Cardiac fibroblast (primary cell): ENCODE measurements around the gene MAN1B1.
A peak's percentile ranks its signal among the peaks of the same experiment; 100 is the strongest.

Source experiments
- DNase-seq, 2 donors: peaks; one replicate each; pipeline versions ENCODE4 v3.0.0 to v3.0.0-alpha.2; 2010; ENCODE audit warnings: low read depth in 2 of 2
- H3K4me3 ChIP-seq, 2 donors: replicated peaks in 1 of 2; 1 replicate in 1 of 2; 2 replicates in 1 of 2; pipeline ENCODE4 v1.5.1; 2011; ENCODE audit warnings: low read depth in 2 of 2, low read length in 2 of 2, mild to moderate bottlenecking in 2 of 2, moderate library complexity in 1 of 2
- CTCF ChIP-seq: IDR thresholded peaks from one replicate; pipeline ENCODE4 v1.5.1; 2011; ENCODE audit warnings: low read depth, mild to moderate bottlenecking, low read length, inconsistent platforms

The MAN1B1 gene

GRCh38 chr9:137066096-137066861 is 20.5 kb upstream of the MAN1B1 start:
- H3K4me3 ChIP-seq = no peak overlapping the region
- TF ChIP-seq CTCF = no peak
- no peak for DNase-seq

- TF ChIP-seq CTCF = peak; percentile 92
- DNase-seq = peak; percentile 79 to 86
- H3K4me3 ChIP-seq = no peak overlapping the region
Observed at GRCh38 chr9:137067860-137068538, 18.8 kb upstream of the MAN1B1 start.

- TF ChIP-seq CTCF = no peak
- no peak for DNase-seq
- no peak overlapping the region for H3K4me3 ChIP-seq
Observed at GRCh38 chr9:137068539-137069507, 18.0 kb upstream of the MAN1B1 start.

GRCh38 chr9:137069508-137070091 is 17.2 kb upstream of the MAN1B1 start:
- peak overlapping the region in 1 of 2 donors; percentile 41 for H3K4me3 ChIP-seq
- no peak for TF ChIP-seq CTCF

GRCh38 chr9:137070201-137070905 is 16.4 kb upstream of the MAN1B1 start, which contains the start of gene SAPCD2:
Gene SAPCD2, minus strand, starts transcription at chr9:137070557. Its CDS starts 97 bp downstream, at chr9:137070460.
- TF ChIP-seq CTCF = no peak
- DNase-seq = peak; percentile 82 to 85
- H3K4me3 ChIP-seq = peak within 1 kb of the TSS; percentile 15 to 41

More at GRCh38 chr9:137069508-137070091, 17.2 kb upstream of the MAN1B1 start:
- DNase-seq = no peak
